Right ventricle myocardium inferior (tissue), 1 donor: ENCODE results near the gene CLK3. TPM values are rescaled to one million over a fixed set of nuclear protein-coding genes. Genes with fewer than 3 reads are reported as not detected.
"Not testable (repeated sequence)": the region's sequence is repeated elsewhere in the genome, so short reads cannot be mapped to it uniquely, and the experiment has no call there.

ENCODE experiments used
- ATAC-seq: fragments of 200-7000 bp; cut with Tn5 transposase; one replicate; pipeline ENCODE4 v1.9.1; 2020; ENCODE audit warnings: mild to moderate bottlenecking, moderate library complexity
- DNase-seq: peaks from one replicate; pipeline ENCODE4 v3.0.0; 2021; ENCODE audit errors: missing footprints
- intact Hi-C: fragments of 100-400 bp; cut with DNase I; formaldehyde crosslinking; loops from one replicate; pipeline ENCODE4 v1.11.0; 2022
- total RNA-seq: library from RNA; stranded (reverse); fragmentation: NEBNext Ultra II Directional; extraction: Animal tissue kit (Norgen Biotek cat#: 25700); gene quantifications from one replicate; pipeline ENCODE4 v1.2.1, GENCODE V29; 2021
- donor health status: DM: no; HTN: yes; CAD: no; lungs with severe emphysema.

The CLK3 gene
- total RNA-seq, 1 donor from 2014 or later, result 47.3 TPM

- DNase-seq (peak; percentile 88), ATAC-seq (peak; percentile 9)
- intact Hi-C loops, result loop anchor here (5.0 to 10.0 kb wide), 2 partner anchors 154 to 182 kb away; partner anchors contain the start of genes SEMA7A and UBL7
Measured at GRCh38 chr15:74616366-74616939, 817 bp downstream of the CLK3 start.

- intact Hi-C loops, result loop anchor here (5.0 to 10.0 kb wide), 2 partner anchors 155 to 182 kb away; partner anchors contain the start of genes SEMA7A and UBL7
- ATAC-seq (no peak), DNase-seq (no peak)
Measured at GRCh38 chr15:74616996-74617395, 1.4 kb downstream of the CLK3 start.

- intact Hi-C loops, result loop anchor here (5.0 to 10.0 kb wide), 2 partner anchors 157 to 184 kb away; partner anchors contain the start of genes SEMA7A and UBL7
- DNase-seq, result no peak
- ATAC-seq, result no peak
Measured at GRCh38 chr15:74618841-74619596, 3.4 kb downstream of the CLK3 start.

- DNase-seq, result no peak
- intact Hi-C loops, result loop anchor here (5.0 to 10.0 kb wide), 2 partner anchors 158 to 185 kb away; partner anchors contain the start of genes SEMA7A and UBL7
- ATAC-seq, result no peak
Measured at GRCh38 chr15:74619916-74620635, 4.4 kb downstream of the CLK3 start.

- peak; percentile 82 for DNase-seq
- peak; percentile 51 for ATAC-seq
- intact Hi-C loops, result no loop called here
Measured at GRCh38 chr15:74620636-74621545, 5.3 kb downstream of the CLK3 start.

- ATAC-seq (no peak), DNase-seq (no peak)
- intact Hi-C loops, result no loop called here
Measured at GRCh38 chr15:74621546-74621920, 5.9 kb downstream of the CLK3 start.

- intact Hi-C loops, result no loop called here
- no peak for DNase-seq
- no peak for ATAC-seq
Measured at GRCh38 chr15:74621936-74622335, 6.3 kb downstream of the CLK3 start.

- no peak for ATAC-seq
- intact Hi-C loops, result no loop called here
- no peak for DNase-seq
Measured at GRCh38 chr15:74622758-74623157, 7.1 kb downstream of the CLK3 start.

GRCh38 chr15:74624020-74624602 lies 8.5 kb downstream of the CLK3 start:
- no peak for ATAC-seq
- DNase-seq, result no peak
- intact Hi-C loops, result no loop called here

GRCh38 chr15:74625693-74626092 lies 10.1 kb downstream of the CLK3 start:
- ATAC-seq (no peak), DNase-seq (no peak)
- intact Hi-C loops, result no loop called here

- no peak for ATAC-seq
- intact Hi-C loops, result no loop called here
Measured at GRCh38 chr15:74626336-74626735, 10.7 kb downstream of the CLK3 start.

GRCh38 chr15:74626752-74627692 lies 11.4 kb downstream of the CLK3 start:
- ATAC-seq (no peak), DNase-seq (no peak)
- intact Hi-C loops, result no loop called here

More at GRCh38 chr15:74626336-74626735, 10.7 kb downstream of the CLK3 start:
- DNase-seq, result no peak

GRCh38 chr15:74627766-74628165 lies 12.1 kb downstream of the CLK3 start:
- intact Hi-C loops, result no loop called here
- DNase-seq, result no peak
- no peak for ATAC-seq

- ATAC-seq (no peak), DNase-seq (no peak)
- intact Hi-C loops, result no loop called here
Measured at GRCh38 chr15:74628199-74628598, 12.6 kb downstream of the CLK3 start.

- ATAC-seq, result no peak
Measured at GRCh38 chr15:74628949-74629348, 13.3 kb downstream of the CLK3 start.

GRCh38 chr15:74629696-74630095 lies 14.1 kb downstream of the CLK3 start:
- ATAC-seq, intact Hi-C loops, DNase-seq: not testable (repeated sequence)

More at GRCh38 chr15:74628949-74629348, 13.3 kb downstream of the CLK3 start:
- intact Hi-C loops, result no loop called here
- no peak for DNase-seq
